ENCODE data around the gene TTLL3. TPM values are rescaled to one million over a fixed set of nuclear protein-coding genes. Genes with fewer than 3 reads are reported as not detected.
A peak's percentile ranks its signal among the peaks of the same experiment; 100 is the strongest.

Gene TTLL3
- total RNA-seq, 1 experiment from 2014 or later: 15.7 TPM

DNA sequence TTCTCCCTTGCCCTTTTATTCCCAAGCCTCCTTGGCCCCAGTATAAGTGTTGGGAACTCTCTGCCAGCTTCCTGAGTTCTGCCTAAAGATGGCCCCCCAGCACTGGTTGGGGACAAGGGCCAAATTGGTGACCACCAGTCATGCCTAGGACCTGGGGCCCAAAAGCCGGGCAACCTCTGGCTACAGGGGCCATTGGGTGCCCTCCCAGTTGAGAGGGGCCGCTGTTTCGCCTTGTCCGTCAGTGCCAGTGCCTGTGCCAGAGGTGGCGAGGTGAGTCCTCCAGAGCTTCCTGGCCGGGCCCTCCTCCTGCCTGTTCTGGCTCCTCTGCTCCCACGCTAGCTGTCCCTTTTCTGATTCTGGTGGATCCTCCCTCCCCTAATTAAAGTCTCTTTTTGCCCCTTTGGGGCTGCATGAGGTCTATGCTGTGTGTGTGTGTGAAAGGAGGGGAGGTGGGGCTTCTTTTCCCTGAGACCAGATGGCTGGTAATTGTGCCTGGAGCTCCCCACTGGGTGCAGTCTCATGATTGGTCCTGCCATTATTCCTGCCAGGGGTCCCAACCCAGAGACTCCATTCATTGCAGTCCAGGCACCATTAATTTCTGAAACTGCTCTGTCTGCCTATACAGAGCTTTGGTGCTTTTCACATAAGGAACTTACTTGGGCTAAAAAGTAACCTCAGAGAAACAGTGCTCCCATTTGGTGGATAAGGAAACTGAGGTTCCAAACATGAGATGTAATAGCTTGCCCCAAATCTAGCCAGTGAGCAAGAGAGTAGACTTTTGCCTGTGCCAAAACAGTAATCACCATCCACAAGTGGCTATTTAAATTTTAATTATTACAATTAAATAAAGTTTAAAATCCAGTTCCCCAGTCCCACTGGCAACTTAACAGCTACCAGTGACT is 3.1 kb upstream of the TTLL3 start:
- Histone ChIP-seq H3K27me3 (ENCODE audit: control insufficient read depth, insufficient read depth, low read length) (no peaks in the 10 kb centered on the region), H3K4me1 (ENCODE audit: control insufficient read depth, insufficient read depth, low read length) (peaks cover 15% of the 10 kb centered on the region), H3K36me3 (ENCODE audit: control insufficient read depth, insufficient read depth, low read length) (peaks cover 13% of the 10 kb centered on the region; the same call in 1 of the 2 replicates), H3K27ac (ENCODE audit: low read length) (no peak overlapping the region), H3K4me3 (ENCODE audit: low read depth in 2 of 2, low read length in 2 of 2) (no peak overlapping the region), H3K9me3 (ENCODE audit: control insufficient read depth, insufficient read depth, low read depth, low read length) (no peaks in the 10 kb centered on the region)
- no peak for TF ChIP-seq SIN3A (IDR thresholded peaks at IDR 0.05; ENCODE audit: borderline replicate concordance, insufficient read depth, low read depth, low read length)
- TF ChIP-seq POLR2AphosphoS5 (IDR thresholded peaks at IDR 0.05; ENCODE audit: low read depth, low read length): no peak
- TF ChIP-seq TCF7L2 (IDR thresholded peaks at IDR 0.05; ENCODE audit: low read depth, low read length): no peak
- TF ChIP-seq CTCF (IDR thresholded peaks at IDR 0.05): no peak
- TF ChIP-seq, protein P1, sequence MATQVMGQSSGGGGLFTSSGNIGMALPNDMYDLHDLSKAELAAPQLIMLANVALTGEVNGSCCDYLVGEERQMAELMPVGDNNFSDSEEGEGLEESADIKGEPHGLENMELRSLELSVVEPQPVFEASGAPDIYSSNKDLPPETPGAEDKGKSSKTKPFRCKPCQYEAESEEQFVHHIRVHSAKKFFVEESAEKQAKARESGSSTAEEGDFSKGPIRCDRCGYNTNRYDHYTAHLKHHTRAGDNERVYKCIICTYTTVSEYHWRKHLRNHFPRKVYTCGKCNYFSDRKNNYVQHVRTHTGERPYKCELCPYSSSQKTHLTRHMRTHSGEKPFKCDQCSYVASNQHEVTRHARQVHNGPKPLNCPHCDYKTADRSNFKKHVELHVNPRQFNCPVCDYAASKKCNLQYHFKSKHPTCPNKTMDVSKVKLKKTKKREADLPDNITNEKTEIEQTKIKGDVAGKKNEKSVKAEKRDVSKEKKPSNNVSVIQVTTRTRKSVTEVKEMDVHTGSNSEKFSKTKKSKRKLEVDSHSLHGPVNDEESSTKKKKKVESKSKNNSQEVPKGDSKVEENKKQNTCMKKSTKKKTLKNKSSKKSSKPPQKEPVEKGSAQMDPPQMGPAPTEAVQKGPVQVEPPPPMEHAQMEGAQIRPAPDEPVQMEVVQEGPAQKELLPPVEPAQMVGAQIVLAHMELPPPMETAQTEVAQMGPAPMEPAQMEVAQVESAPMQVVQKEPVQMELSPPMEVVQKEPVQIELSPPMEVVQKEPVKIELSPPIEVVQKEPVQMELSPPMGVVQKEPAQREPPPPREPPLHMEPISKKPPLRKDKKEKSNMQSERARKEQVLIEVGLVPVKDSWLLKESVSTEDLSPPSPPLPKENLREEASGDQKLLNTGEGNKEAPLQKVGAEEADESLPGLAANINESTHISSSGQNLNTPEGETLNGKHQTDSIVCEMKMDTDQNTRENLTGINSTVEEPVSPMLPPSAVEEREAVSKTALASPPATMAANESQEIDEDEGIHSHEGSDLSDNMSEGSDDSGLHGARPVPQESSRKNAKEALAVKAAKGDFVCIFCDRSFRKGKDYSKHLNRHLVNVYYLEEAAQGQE (IDR thresholded peaks at IDR 0.05; ENCODE audit: insufficient read depth in 1 of 2, low read depth in 2 of 2, low read length in 1 of 2): no peak
- BruUV-seq (replicated peaks): TSS peak; percentile 65
- DNase-seq (ENCODE audit: low read depth, low spot score): no peak
- ATAC-seq: no peak
- intact Hi-C loops (cut with micrococcal nuclease; ENCODE audit: unreplicated experiment): no loop called here
- ChIA-PET CTCF (no interaction called here), POLR2A (interaction anchor here (0.5 kb wide), 1 partner anchor 175 kb away, joined by 3 read pairs; no protein-coding TSS in a partner anchor)
- in situ Hi-C loops (cut with HindIII; ENCODE audit: low pct_unique_long_range_greater_than_20kb, low sequenced_read_pairs): no loop called here

DNA sequence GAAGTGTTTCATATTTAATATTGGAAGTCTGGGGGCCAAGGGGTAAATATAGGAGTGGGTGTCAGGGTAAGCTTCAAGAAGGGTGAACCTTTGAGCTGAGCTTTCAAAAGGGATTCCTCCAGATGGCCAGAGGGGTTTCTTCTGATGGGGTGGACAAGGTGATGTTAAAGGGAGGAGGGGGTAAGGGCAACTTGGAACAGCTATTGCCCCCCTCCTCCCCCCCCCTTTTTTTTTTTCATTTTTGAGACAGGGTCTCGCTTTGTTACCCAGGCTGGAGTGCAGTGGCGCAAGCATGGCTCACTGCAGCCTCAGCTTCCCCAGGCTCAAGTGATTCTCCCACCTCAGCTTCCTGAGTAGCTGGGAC is 2.1 kb upstream of the TTLL3 start:
- Histone ChIP-seq H3K4me3 (ENCODE audit: low read depth in 2 of 2, low read length in 2 of 2) (no peak overlapping the region), H3K36me3 (ENCODE audit: control insufficient read depth, insufficient read depth, low read length) (peaks cover 13% of the 10 kb centered on the region; the same call in 1 of the 2 replicates), H3K27ac (ENCODE audit: low read length) (no peak overlapping the region), H3K27me3 (ENCODE audit: control insufficient read depth, insufficient read depth, low read length) (no peaks in the 10 kb centered on the region), H3K9me3 (ENCODE audit: control insufficient read depth, insufficient read depth, low read depth, low read length) (no peaks in the 10 kb centered on the region), H3K4me1 (ENCODE audit: control insufficient read depth, insufficient read depth, low read length) (peaks cover 15% of the 10 kb centered on the region)
- DNase-seq (ENCODE audit: low read depth, low spot score) (no peak), ATAC-seq (no peak)
- BruUV-seq (replicated peaks): no TSS peak
- intact Hi-C loops (cut with micrococcal nuclease; ENCODE audit: unreplicated experiment) (no loop called here), in situ Hi-C loops (cut with HindIII; ENCODE audit: low pct_unique_long_range_greater_than_20kb, low sequenced_read_pairs) (no loop called here)
- TF ChIP-seq, protein P1 (IDR thresholded peaks at IDR 0.05; ENCODE audit: insufficient read depth in 1 of 2, low read depth in 2 of 2, low read length in 1 of 2): no peak
- peak; percentile 1; the same call in 1 of the 2 replicates for TF ChIP-seq POLR2AphosphoS5 (IDR thresholded peaks at IDR 0.05; ENCODE audit: low read depth, low read length)
- POLR2A ChIA-PET: no interaction called here
- CTCF ChIA-PET: interaction anchor here (0.5 to 0.6 kb wide), 2 partner anchors 125 to 1038 kb away, joined by 4 to 7 read pairs; no protein-coding TSS in a partner anchor
